HepG2 (cell line): Measurements from ENCODE around the gene ACYP2. TPM values are rescaled to one million over a fixed set of nuclear protein-coding genes. Genes with fewer than 3 reads are reported as not detected.
A peak's percentile ranks its signal among the peaks of the same experiment; 100 is the strongest.

Experiments
- AHDC1 ChIP-seq: sonication (generic); formaldehyde crosslinking; IDR thresholded peaks from 2 replicates; pipeline ENCODE4 v1.5.1; 2020; ENCODE audit warnings: mild to moderate bottlenecking, missing genetic modification reagents, borderline replicate concordance
- ELF3 ChIP-seq: IDR thresholded peaks from 2 replicates; pipeline ENCODE4 v1.6.1; 2016; ENCODE audit warnings: missing genetic modification reagents, missing compliant biosample characterization
- MAX ChIP-seq: IDR thresholded peaks from 2 replicates; pipeline ENCODE4 v1.6.1; 2012; ENCODE audit warnings: inconsistent platforms
- NCOA5 ChIP-seq: sonication (generic); formaldehyde crosslinking; IDR thresholded peaks from 2 replicates; pipeline ENCODE4 v1.4.0; 2020; ENCODE audit warnings: missing genetic modification reagents
- POGZ ChIP-seq: sonication (generic); formaldehyde crosslinking; IDR thresholded peaks from 2 replicates; pipeline ENCODE4 v1.4.0; 2020; ENCODE audit warnings: mild to moderate bottlenecking, missing genetic modification reagents
- RERE ChIP-seq: IDR thresholded peaks from 2 replicates; pipeline ENCODE4 v1.6.1; 2016; ENCODE audit warnings: low read depth, missing genetic modification reagents, missing compliant biosample characterization
- SMAD9 ChIP-seq: sonication (generic); formaldehyde crosslinking; IDR thresholded peaks from 2 replicates; pipeline ENCODE4 v1.5.1; 2020; ENCODE audit warnings: mild to moderate bottlenecking, missing genetic modification reagents
- TBX3 ChIP-seq: fragments of 450-650 bp; IDR thresholded peaks from 2 replicates; pipeline ENCODE4 v1.6.1; 2017; ENCODE audit warnings: antibody characterized with exemption, mild to moderate bottlenecking, inconsistent platforms, borderline replicate concordance
- TCF7L2 ChIP-seq: IDR thresholded peaks from 2 replicates; pipeline ENCODE4 v1.6.1; 2011; ENCODE audit warnings: mild to moderate bottlenecking, low read depth, low read length, moderate library complexity
- ZHX2 ChIP-seq, 2 experiments: sonication (generic) in 1 of 2; formaldehyde crosslinking in 1 of 2; IDR thresholded peaks; 2 replicates each; pipeline versions ENCODE4 v1.6.1 to v1.9.0; 2014 to 2022; ENCODE audit warnings: antibody characterized with exemption in 1 of 2, borderline replicate concordance in 1 of 2, inconsistent platforms in 1 of 2, low read depth in 1 of 2, missing genetic modification reagents in 1 of 2
- ZNF326 ChIP-seq: sonication (generic); formaldehyde crosslinking; IDR thresholded peaks from 2 replicates; pipeline ENCODE4 v1.4.0; 2020; ENCODE audit warnings: missing genetic modification reagents, borderline replicate concordance
- ZNF816 ChIP-seq: sonication (generic); formaldehyde crosslinking; IDR thresholded peaks from 2 replicates; pipeline ENCODE4 v1.8.0; 2022; ENCODE audit warnings: missing genetic modification reagents, mild to moderate bottlenecking, borderline replicate concordance
- polyA plus RNA-seq, 8 experiments: library from polyadenylated mRNA; depleted of rRNA in 3 of 8; stranded (reverse) in 7 of 8; unstranded in 1 of 8; fragments of >200 nt; fragmentation: Illumina TruSeq in 4 of 8; extraction: Trizol in 4 of 8; gene quantifications; 2 replicates each; pipeline versions ENCODE4 v1.2.1 to v1.2.3, GENCODE V29; 2011 to 2016; ENCODE audit warnings: low read depth in 4 of 8, missing spikeins in 1 of 8, mixed read lengths in 1 of 8; ENCODE audit not compliant: insufficient read depth in 1 of 8
- total RNA-seq, 5 experiments: library from RNA; depleted of rRNA; stranded (reverse); fragments of >200 nt; fragmentation: Illumina TruSeq; extraction: Trizol; gene quantifications; 2 replicates each; pipeline ENCODE4 v1.2.3, GENCODE V29; 2016; ENCODE audit warnings: low read depth in 1 of 5

The ACYP2 gene
- total and polyA plus RNA-seq, 2 of the 13 experiments (the other 11 are each of a cell fraction or from before 2014, with no cell fraction given), result 12.3 to 12.7 TPM

GRCh38 chr2:54122939-54123338 lies 7.5 kb downstream of the ACYP2 start (continued):
- TF ChIP-seq ZHX2 (IDR thresholded peaks at IDR 0.05; ENCODE audit: low read depth) (0 out of 2 replicates have a peak, but pooled peaks have one; percentile 39), ZHX2 (CRISPR knock-in tag; IDR thresholded peaks at IDR 0.05; ENCODE audit: borderline replicate concordance) (no peak), NCOA5 (no peak), MAX (no peak), TBX3 (no peak), ZNF326 (no peak), AHDC1 (CRISPR knock-in tag) (0 out of 2 replicates have a peak, but pooled peaks have one; percentile 41), RERE (no peak), ZNF816 (CRISPR knock-in tag) (peak; percentile 79), POGZ (CRISPR knock-in tag) (peak; percentile 20; the same call in 1 of the 2 replicates), SMAD9 (CRISPR knock-in tag) (no peak), TCF7L2 (no peak), ELF3 (CRISPR knock-in tag) (peak; percentile 50; the same call in 1 of the 2 replicates)
